GM19328 (cell line): ENCODE results near the gene GNAS-AS1.

Experiments used
- ATAC-seq: cut with Tn5 transposase; IDR thresholded peaks from one replicate; pipeline ENCODE4 v1.9.1; 2021; ENCODE audit warnings: mild to moderate bottlenecking, moderate library complexity; ENCODE audit not compliant: unreplicated experiment

The GNAS-AS1 gene

DNA sequence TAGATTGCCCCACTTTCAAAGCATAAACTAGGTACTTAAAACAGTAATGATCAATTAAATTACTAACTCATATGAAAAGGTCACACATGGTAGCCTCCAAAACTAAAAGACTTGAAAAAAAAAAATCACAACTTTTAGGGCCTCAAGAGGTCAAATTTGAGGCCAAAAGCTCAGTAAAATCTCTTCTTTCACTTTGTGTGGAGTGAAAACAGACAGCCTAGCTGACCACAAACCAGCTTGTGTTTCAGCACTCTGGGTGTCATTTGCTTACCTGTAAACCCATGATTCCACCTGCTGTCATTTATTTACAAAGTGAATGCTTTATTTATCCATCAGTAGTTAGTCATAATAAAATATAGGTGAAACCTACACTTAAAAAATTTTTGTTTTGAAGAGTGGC is 35.8 kb upstream of the GNAS-AS1 start:
- no peak for ATAC-seq

DNA sequence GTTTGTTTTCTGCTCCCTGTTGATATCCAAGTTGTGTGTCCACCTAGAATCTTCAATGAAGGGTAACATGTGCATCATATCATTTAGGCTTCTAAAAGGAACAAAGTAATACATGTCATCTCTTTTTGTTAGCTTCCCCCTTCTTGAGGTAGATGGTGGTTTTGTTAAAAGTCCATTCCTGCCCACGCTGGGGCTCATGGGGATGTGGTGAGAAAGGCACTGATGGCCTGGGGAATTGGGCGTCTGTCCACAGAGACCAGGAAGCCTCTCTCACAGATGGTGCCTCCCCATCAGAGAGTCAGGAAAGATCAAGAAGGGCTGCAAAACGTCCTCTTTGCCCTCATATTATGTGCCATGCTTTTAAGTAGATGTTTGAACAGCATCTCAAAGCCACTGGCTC is 34.3 kb upstream of the GNAS-AS1 start:
- ATAC-seq = no peak

DNA sequence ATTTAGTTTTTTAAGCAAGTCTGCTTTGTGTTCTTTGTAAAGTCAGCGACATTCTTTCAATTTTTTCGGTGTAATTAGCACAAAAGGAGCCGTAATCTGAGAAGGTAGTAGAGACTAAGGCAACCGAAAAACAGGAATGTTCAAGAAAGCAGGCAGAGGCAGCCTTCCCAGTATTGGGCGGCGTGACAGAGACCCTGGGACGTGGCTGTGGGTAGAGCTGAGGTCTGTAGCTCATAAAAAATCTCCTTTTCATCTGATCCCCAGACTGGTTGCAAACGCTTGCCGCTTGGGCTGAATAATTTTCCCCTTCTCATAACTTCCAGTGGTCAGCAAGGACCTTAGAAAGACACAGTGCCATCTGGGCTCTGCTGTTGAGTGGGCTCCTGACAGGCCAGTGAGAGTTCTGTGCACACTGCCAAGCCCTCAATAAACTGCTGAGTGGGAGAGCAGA is 32.6 kb upstream of the GNAS-AS1 start:
- no peak for ATAC-seq

DNA sequence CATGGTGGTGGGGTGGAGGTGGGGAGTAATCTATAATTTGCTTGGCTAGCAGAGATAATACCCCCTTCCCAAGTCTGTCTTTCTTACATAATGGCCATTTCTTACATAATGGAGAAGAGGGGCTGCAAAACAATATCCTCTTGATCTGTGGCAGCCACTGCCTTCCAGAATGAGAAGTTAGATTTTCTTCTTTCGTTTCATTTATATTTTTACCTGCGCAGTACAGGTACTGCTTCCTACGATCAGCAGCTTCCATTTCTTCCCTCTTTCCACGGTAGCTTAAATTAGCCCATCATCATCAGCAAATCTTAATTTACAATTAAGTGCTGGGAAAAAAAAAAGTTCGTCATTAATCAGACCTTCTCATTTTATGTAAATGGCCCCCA is 32.0 kb upstream of the GNAS-AS1 start:
- ATAC-seq = no peak

DNA sequence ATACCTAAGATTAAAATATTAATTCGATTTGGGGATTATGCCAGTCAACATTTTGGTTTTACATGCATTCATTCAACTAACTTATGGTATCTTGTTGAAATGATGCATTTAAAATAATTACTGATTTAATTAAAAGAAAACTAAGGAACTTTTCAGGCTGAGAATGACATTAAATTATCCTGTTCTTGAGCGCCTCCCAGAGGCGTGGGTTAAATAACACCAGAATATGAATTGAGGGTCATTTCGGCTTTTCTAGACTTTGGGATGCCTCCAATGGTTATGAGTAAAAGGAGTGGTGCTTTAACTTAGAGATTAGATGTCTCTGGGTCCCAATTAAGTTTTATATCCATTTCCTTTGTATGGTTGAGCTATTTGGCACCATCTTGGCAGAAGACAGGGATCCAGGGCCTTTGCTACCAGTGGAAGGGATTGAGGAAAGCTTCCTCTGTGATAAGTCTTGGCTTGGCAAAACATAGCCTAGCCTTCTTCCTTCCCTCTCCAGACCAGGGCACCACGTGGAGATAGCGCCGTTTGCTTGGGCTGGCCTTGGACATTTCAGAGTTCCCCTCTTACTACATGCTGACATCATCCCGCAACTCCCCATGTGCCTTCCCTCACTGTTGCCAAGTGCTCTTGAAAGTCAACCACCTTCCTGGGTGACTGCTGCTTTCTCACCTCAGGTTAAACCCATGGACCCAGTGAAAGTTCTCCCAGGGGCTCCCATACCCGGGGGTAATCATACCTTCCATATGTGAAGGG is 30.5 kb upstream of the GNAS-AS1 start:
- no peak for ATAC-seq

DNA sequence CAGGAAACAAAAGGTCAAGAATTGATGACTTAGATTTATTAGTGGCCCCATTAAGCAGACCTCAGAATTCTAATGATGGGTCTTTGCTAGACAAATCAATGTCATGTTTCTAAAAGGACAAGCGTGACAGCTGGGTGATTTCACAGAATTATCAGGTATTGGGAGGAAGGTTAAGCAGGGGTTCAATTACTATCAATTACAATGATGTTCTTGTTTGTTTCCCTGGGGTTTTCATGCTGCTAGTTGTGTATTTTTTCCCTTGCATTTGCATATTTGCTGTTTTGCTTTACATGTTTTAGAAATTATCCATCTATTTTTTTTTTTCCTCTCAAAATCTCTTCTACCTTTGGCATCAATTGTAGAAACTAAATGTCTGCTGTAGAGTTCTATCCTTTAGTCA is 29.7 kb upstream of the GNAS-AS1 start:
- no peak for ATAC-seq

DNA sequence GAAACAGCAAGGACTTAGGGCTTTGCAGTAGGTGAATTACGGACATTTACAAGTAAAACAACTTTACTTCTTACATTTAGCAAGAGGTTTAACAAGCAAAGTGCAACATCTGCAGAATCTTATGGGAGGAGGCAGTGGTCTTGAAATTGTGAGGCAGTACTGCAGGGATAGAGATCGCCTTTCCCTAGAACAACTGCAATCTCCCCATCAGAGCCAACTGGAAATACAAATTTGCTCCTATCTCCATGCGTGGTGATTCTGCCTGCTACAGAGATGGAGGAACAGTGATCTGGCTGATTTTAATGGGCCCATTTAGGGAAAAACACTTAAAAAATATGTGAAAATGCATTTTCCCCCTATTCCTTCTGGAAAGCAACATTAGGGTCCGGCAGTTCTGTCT is 27.7 kb upstream of the GNAS-AS1 start:
- ATAC-seq = no peak

DNA sequence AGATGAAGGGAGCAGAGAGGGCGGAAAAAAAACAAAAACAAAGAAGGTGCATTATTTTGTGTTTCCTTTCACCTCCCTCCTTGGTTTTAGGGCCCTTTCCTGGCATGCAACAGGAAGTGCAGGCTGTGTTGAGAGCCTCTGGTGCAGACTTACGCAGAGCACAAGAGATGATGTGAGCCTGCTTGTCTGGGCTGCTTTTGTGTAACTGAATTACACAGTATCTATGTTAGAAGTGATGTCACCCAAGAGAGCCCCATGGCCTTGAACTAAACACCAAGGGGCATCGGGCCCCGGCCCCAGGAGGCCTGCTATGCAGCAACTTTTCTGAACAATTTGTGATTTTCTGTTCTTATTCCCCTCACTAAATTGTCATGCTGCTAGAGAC is 27.3 kb upstream of the GNAS-AS1 start:
- ATAC-seq = no peak

DNA sequence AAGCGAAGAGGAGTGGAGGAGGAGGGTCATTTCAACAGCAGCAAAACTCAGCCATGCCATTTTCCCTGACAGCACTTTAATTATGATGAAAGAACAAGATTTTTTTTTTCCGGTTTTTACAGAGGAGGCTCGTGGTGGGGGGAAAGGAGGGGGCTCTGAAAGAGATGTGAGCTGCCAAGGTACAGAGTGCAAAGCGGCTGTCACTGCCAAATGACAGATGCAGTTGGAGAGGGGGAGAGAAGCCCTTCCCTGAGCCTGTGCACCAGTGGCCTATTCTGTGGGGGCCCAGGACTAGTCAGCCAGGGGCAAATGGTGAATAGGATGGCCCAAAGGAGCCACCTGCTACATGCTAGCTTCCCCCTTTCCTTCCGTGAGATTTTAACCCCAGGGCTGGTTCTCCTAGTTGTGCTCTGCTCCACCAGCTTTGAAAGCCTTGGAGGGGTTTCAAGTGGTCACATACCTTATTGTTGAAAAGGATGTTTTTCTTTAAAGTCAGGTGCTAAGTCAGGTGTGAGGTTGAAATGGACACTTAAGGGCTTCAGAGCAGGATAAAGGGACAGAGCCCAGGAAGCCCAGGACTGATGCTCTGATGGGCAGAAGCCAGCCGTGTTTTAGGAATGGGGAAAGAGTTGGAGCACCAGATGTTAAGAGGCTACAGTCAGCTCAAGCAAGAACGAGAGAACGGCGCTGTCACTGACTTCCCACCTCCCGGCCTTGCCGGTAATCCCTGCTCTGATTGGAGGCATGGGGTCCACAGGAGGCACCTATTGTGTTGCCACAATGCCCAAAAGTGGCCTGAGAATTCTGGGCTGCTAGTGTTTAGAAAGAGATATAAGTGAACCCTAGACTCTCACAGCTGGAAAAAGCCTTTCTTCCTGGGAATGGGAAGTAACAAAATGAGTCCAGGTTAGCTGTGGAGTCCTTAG is 26.6 kb upstream of the GNAS-AS1 start:
- no peak for ATAC-seq

DNA sequence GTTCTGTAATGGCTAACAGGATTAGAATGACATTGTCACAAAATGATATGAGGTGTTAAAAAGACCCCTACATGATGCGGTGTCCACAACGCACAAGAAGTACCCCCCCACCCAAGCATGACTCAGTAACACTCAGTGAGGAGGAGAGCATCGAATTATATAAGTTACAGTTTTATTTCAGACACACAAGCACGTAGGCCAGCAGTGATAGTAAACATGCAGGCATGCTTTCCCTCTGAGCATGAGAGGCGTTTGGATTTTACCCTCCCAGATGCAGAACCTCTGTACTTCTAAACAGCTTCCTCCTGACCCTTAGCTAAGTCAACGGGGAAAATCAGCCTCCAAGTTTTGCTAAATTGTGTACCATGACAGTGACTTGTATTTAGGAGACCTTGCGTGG is 25.7 kb upstream of the GNAS-AS1 start:
- ATAC-seq = no peak

DNA sequence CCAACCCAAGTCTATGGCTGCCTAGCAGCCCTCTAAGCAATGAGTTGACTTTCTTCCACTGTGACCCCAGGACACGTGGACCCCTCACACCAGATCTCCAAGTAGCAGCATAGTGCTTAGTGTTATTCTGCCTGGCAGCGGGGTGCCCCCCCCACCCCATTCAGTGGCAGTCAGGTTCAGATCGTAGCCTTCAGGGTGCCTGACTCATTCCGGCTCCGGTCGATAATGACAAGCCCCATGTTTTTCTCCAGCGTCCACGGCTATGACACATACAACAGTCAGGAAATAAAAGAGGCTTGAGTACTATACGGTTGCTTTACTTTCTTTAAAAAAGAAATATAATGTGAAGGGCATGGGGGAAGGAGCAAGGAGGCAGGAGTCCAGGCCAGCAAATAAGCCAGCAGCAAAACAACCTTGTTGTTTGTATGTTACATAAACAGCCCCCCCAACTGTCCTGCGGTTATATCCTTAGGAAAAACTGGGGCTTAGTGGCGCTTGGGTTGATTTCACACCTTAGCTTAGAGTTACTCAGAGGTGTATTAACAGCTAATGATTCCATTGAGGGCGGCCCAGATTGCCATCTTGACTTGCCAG is 24.9 kb upstream of the GNAS-AS1 start:
- no peak for ATAC-seq

DNA sequence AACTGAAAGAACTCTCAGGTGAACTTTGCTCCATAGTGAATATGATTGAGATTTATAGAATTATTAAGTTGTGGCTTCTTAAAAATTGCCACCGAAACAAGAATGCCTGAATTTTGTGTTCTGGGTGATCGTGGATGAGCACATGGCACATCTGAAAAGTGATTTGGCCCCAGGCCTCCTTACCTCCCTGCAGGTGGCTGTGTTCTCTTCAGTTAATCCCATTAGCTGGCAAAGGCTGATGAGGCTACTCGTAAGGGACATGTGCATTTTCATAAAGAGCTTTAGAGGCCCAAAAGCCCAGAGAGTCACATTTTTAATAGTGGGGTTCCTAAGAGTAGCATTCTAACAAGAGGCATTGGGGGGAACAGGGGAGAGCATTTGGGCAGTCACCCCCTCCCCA is 24.4 kb upstream of the GNAS-AS1 start:
- ATAC-seq = no peak

DNA sequence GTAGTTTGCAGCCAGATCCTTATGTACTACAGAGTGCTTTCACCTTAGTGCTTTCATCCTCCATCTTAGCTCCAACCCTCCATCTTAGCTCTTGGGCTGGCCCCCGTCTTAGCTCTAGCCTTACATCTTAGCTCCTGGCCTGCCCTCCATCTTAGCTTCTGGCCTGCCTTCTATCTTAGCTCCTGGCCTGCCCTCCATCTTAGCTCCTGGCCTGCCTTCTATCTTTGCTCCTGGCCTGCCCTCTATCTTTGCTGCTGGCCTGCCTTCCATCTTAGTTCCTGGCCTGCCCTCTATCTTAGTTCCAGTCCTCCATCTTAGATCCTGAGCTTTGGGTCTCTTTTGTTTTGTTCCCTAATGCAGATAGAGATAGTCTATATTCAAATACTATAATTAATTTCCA is 23.8 kb upstream of the GNAS-AS1 start:
- ATAC-seq = no peak

DNA sequence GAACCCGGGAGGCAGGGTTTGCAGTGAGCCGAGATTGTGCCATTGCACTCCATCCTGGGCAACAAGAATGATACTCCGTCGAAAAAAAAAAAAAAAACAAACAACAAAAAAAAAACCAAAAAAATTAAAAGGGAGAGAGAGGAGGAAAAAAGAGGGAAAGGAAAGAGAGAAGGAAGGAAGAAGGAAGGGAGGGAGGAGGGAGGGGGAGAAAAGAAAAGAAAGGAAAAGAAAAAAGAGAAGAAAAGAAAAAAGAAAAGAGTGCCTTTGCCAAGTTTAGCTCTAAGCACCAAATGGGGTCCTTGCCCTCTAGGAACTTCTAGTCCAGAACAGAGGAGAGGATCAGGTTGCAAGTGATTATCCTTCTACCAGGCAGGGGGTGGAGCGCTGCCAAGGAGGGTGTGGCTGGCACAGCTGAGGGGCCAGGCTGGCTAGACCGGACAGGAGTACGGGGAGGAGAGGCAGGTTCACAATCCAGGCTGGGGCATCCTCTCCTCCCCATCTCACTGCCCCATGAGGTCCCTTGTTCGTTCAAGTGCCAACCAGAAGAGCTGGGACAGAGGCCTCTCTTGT is 20.9 kb upstream of the GNAS-AS1 start:
- ATAC-seq = no peak

DNA sequence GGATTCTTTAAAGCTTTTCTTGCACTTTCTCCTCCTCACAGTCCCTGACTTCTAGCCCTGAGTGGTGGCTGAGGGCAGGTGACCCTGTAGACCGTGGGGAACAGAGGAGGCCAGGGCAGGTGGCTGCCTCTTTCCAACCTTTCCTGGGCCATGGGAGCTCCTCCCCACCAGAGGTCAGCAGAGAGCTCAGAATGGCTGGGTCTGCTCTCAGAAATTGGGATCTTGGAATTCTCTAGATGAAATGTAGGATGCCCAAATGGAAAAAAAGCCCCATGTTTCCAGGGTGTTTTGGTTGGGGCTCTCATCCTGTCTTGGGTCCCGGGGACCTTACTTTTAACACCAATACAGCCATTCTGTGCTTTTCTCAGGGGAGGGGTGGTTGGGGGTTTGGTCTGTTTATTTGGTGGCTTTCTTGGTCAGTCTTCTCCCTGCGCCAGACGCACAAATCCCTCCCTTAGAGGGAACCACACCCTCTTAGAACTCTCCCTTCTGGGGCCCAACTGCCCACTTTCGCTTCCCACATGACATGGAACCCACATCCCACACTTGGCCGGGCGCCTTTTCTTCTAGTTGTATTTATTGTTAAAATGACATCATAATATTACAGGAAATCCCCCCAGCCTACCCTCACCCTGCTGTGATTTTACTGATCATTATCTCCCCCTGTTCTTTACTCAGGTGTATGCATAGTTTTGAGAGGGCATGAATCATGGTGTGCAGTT is 19.8 kb upstream of the GNAS-AS1 start:
- ATAC-seq = no peak

DNA sequence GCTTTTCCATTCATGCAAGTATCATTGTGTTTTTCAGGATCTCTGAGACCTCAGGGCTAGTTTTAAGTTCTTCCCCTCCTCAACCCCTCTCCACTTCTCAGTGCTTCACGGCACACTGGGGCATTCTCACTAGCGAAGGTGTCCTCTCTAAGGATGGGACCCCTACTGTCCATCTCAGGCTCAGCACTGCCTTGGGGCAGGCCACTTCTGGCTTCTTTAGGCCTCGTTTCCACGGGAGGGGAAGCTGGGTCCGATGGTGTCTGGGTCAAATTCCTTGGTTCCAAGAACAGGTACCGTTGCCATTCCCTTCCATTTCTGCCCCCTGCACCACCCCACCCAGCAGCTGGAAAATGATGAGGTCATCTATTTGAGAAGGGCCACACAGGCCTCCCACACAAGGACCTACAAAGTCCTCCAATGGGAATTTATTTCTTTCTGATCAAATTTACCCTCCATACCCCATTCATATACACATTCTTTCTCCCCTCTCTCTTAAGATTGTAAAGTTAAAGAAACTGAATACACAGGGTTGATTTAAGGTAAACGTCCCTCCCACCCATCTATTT is 19.0 kb upstream of the GNAS-AS1 start:
- no peak for ATAC-seq

DNA sequence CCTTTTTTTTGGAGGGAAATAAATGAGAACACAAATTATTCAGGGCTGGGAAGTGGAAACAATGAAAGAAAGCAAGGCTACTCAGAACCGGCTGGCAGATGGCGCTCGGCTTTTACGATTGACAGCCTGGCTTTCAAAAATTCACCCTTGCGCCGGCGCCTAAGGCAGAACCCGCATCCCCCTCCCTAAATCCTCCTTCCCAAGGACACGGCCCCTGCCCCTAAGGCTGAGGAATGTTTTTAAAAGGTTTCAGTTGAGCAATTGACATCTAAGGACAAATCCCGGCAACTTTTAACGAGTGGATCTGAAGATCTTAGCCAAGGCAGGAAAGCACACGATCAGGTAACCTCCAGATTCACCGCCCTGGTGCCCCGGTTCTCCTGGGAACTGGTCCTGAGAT is 18.1 kb upstream of the GNAS-AS1 start:
- ATAC-seq = no peak

DNA sequence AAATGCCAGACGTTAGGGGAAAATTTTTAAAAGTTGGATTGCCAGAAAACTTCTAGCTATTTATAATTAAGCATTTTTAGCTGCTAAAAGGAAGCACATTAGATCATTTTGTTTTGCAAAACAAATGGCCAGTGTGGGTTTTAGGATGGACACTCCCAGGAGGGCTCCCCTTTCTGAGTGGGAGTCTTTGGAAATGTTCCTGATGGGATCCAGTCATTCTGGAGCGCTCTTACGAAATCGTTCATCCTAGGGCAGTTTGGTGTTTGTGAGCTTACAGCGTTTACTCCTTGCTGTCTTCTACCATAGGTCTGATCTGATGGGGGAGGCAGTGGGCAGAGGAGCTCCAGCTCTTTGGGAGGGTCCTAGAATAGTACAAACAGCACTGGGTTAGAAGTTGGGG is 16.5 kb upstream of the GNAS-AS1 start:
- no peak for ATAC-seq

DNA sequence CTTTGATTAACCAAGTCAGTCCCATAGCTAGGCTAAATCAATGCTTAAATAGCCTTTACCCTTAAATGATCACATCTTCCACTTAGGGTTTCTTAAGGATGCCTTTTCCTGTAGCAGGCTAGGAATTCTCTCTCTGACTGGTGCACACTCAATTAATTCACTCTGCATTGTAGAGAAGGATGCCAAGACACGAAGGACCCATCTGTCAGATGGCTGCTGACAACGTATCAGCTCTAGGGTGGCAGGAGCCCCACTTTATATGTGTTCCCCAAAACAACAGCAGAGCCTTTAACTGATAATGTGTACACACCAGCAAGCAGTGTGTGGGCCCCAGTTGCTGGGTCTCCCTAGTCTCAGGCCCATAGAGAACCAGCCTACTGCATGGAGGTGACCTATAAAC is 15.1 kb upstream of the GNAS-AS1 start:
- no peak for ATAC-seq

DNA sequence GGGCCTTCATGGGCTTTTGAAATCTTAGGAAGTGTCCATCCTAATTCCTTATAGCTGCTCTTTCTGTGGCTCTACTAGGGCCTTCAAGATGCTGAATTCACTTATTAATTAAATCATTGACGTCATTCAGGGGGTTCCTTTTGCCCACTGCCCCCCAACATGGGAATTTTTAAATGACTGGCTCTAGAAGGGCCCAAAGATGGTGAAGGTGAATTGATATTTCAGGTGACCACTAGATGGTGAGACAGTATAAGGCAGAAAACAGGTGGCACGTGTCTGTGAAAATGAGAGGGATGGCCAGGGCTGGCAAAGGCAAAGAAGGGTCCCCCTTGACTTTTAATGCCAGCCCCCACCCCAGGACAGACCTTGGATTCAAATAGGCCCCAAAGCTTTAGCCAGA is 13.6 kb upstream of the GNAS-AS1 start:
- ATAC-seq = no peak
